Measurements from ENCODE around the gene CLINT1. TPM values are rescaled to one million over a fixed set of nuclear protein-coding genes. Genes with fewer than 3 reads are reported as not detected.

CLINT1 gene
- total RNA-seq, 1 experiment from 2014 or later = 170 TPM

GRCh38 chr5:157877821-157878220 is 18.9 kb upstream of the CLINT1 start:
- H3K27ac Mint-ChIP-seq (ENCODE audit: low read depth, unreplicated experiment) = no peak overlapping the region
- intact Hi-C loops (cut with micrococcal nuclease) = no loop called here
- no peaks in the 10 kb centered on the region for H3K36me3 Mint-ChIP-seq (ENCODE audit: insufficient read depth, unreplicated experiment)
- TF ChIP-seq CTCF (IDR thresholded peaks at IDR 0.05; ENCODE audit: unreplicated experiment) = no peak
- no peaks in the 10 kb centered on the region for H3K27me3 Mint-ChIP-seq (ENCODE audit: insufficient read depth, unreplicated experiment)
- BruUV-seq (replicated peaks) = no TSS peak
- no peak for DNase-seq (ENCODE audit: unreplicated experiment)
- ChIA-PET CTCF (interaction anchor here (0.6 kb wide), 1 partner anchor 360 kb away, joined by 3 read pairs; no protein-coding TSS in a partner anchor), POLR2A (interaction anchor here (0.6 to 1.5 kb wide), 2 partner anchors 19 to 485 kb away, joined by 3 to 4 read pairs; partner anchors contain the start of gene CLINT1)
- H3K4me1 Mint-ChIP-seq (ENCODE audit: insufficient read depth, unreplicated experiment) = no peaks in the 10 kb centered on the region
- no peaks in the 10 kb centered on the region for H3K9me3 Mint-ChIP-seq (ENCODE audit: unreplicated experiment)
- no peak overlapping the region for H3K4me3 Mint-ChIP-seq (ENCODE audit: unreplicated experiment)

GRCh38 chr5:157874861-157875260 is 15.9 kb upstream of the CLINT1 start:
- intact Hi-C loops (cut with micrococcal nuclease) = no loop called here
- no peaks in the 10 kb centered on the region for H3K27me3 Mint-ChIP-seq (ENCODE audit: insufficient read depth, unreplicated experiment)
- H3K9me3 Mint-ChIP-seq (ENCODE audit: unreplicated experiment) = no peaks in the 10 kb centered on the region
- no peak for TF ChIP-seq CTCF (IDR thresholded peaks at IDR 0.05; ENCODE audit: unreplicated experiment)
- ChIA-PET CTCF (no interaction called here), POLR2A (no interaction called here)
- BruUV-seq (replicated peaks) = no TSS peak
- no peak overlapping the region for H3K4me3 Mint-ChIP-seq (ENCODE audit: unreplicated experiment)
- no peaks in the 10 kb centered on the region for H3K36me3 Mint-ChIP-seq (ENCODE audit: insufficient read depth, unreplicated experiment)
- no peak overlapping the region for H3K27ac Mint-ChIP-seq (ENCODE audit: low read depth, unreplicated experiment)
- no peak for DNase-seq (ENCODE audit: unreplicated experiment)
- peaks cover 17% of the 10 kb centered on the region for H3K4me1 Mint-ChIP-seq (ENCODE audit: insufficient read depth, unreplicated experiment)

- ChIA-PET CTCF (interaction anchor here (0.6 to 2.0 kb wide), 6 partner anchors 10 to 121 kb away, joined by 3 to 5 read pairs (median 4); partner anchors contain the start of gene CLINT1), POLR2A (interaction anchor here (0.7 to 2.9 kb wide), 8 partner anchors 11 to 78 kb away, joined by 3 to 12 read pairs (median 4); partner anchors contain the start of gene CLINT1)
- H3K36me3 Mint-ChIP-seq (ENCODE audit: insufficient read depth, unreplicated experiment) = no peaks in the 10 kb centered on the region
- no peaks in the 10 kb centered on the region for H3K9me3 Mint-ChIP-seq (ENCODE audit: unreplicated experiment)
- intact Hi-C loops (cut with micrococcal nuclease) = loop anchor here (1.0 to 2.0 kb wide), 3 partner anchors 13 to 514 kb away; no protein-coding TSS in a partner anchor
- peak; percentile 98 for DNase-seq (ENCODE audit: unreplicated experiment)
- peaks cover 18% of the 10 kb centered on the region for H3K4me1 Mint-ChIP-seq (ENCODE audit: insufficient read depth, unreplicated experiment)
- peak overlapping the region; percentile 98 for H3K27ac Mint-ChIP-seq (ENCODE audit: low read depth, unreplicated experiment)
- H3K4me3 Mint-ChIP-seq (ENCODE audit: unreplicated experiment) = peak overlapping the region; percentile 65
- TSS peak; percentile 97 for BruUV-seq (replicated peaks)
- no peak for TF ChIP-seq CTCF (IDR thresholded peaks at IDR 0.05; ENCODE audit: unreplicated experiment)
- no peaks in the 10 kb centered on the region for H3K27me3 Mint-ChIP-seq (ENCODE audit: insufficient read depth, unreplicated experiment)
Measured at GRCh38 chr5:157870837-157871834, 12.2 kb upstream of the CLINT1 start.

GRCh38 chr5:157867751-157868387 is 8.9 kb upstream of the CLINT1 start:
- ChIA-PET CTCF (interaction anchor here (0.7 to 1.6 kb wide), 2 partner anchors 11 to 198 kb away, joined by 4 to 5 read pairs; no protein-coding TSS in a partner anchor), POLR2A (interaction anchor here (0.6 to 1.0 kb wide), 3 partner anchors 9 to 1109 kb away, joined by 3 to 5 read pairs (median 3); partner anchors contain the start of gene CLINT1)
- no peak for TF ChIP-seq CTCF (IDR thresholded peaks at IDR 0.05; ENCODE audit: unreplicated experiment)
- H3K4me1 Mint-ChIP-seq (ENCODE audit: insufficient read depth, unreplicated experiment) = peaks cover 23% of the 10 kb centered on the region
- no peaks in the 10 kb centered on the region for H3K36me3 Mint-ChIP-seq (ENCODE audit: insufficient read depth, unreplicated experiment)
- H3K27ac Mint-ChIP-seq (ENCODE audit: low read depth, unreplicated experiment) = no peak overlapping the region
- intact Hi-C loops (cut with micrococcal nuclease) = no loop called here
- BruUV-seq (replicated peaks) = no TSS peak
- no peaks in the 10 kb centered on the region for H3K27me3 Mint-ChIP-seq (ENCODE audit: insufficient read depth, unreplicated experiment)
- H3K9me3 Mint-ChIP-seq (ENCODE audit: unreplicated experiment) = no peaks in the 10 kb centered on the region
- no peak overlapping the region for H3K4me3 Mint-ChIP-seq (ENCODE audit: unreplicated experiment)
- no peak for DNase-seq (ENCODE audit: unreplicated experiment)
